DND-41 (cell line): ENCODE data around the gene TXNL1.

ENCODE experiments used
- EZH2 ChIP-seq: IDR thresholded peaks from 3 replicates; pipeline ENCODE4 v1.6.1; 2012; ENCODE audit warnings: borderline replicate concordance, low read depth, mild to moderate bottlenecking, moderate library complexity, low read length, inconsistent platforms; ENCODE audit not compliant: severe bottlenecking
- TF ChIP-seq, protein P1 (sequence below): IDR thresholded peaks from 2 replicates; pipeline ENCODE4 v1.5.1; 2012; ENCODE audit warnings: borderline replicate concordance, low read length, moderate library complexity, mild to moderate bottlenecking; ENCODE audit not compliant: poor library complexity, severe bottlenecking; ENCODE audit errors: extremely low read depth

DNA sequence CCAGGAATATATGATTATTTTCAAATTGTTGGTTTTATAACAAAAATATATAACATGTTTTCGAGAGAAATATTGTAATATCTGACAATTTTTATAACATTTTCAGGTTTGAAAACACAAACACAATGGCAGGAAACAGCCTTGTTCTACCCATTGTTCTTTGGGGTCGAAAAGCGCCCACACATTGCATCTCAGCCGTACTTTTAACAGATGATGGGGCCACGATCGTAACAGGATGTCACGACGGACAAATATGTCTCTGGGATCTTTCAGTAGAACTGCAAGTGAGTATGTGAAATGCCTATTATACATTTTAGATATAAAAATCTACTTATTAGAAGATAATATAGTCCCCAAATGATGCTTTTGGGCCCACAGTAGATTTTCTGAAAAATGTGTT is 34.0 kb upstream of the TXNL1 start:
- TF ChIP-seq, protein P1, sequence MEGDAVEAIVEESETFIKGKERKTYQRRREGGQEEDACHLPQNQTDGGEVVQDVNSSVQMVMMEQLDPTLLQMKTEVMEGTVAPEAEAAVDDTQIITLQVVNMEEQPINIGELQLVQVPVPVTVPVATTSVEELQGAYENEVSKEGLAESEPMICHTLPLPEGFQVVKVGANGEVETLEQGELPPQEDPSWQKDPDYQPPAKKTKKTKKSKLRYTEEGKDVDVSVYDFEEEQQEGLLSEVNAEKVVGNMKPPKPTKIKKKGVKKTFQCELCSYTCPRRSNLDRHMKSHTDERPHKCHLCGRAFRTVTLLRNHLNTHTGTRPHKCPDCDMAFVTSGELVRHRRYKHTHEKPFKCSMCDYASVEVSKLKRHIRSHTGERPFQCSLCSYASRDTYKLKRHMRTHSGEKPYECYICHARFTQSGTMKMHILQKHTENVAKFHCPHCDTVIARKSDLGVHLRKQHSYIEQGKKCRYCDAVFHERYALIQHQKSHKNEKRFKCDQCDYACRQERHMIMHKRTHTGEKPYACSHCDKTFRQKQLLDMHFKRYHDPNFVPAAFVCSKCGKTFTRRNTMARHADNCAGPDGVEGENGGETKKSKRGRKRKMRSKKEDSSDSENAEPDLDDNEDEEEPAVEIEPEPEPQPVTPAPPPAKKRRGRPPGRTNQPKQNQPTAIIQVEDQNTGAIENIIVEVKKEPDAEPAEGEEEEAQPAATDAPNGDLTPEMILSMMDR = no peak
- TF ChIP-seq EZH2 = no peak
